ENCODE data around the gene MAGI2.

MAGI2 gene

GRCh38 chr7:78218876-78219275 is 1234.6 kb downstream of the MAGI2 start:
- H3K27me3 ChIP-seq (ENCODE audit: control insufficient read depth in 3 of 3, insufficient read depth in 3 of 3, low read depth in 1 of 3, low read length in 3 of 3): no peaks in the 10 kb centered on the region
- no peak overlapping the region for H2BK15ac ChIP-seq (ENCODE audit: low read length)
- no CpG with 5 or more reads among the region's 9 CpGs for WGBS, 2 donors (ENCODE audit: extremely low coverage in 2 of 2, insufficient read length in 2 of 2, insufficient replicate concordance in 1 of 2)

GRCh38 chr7:78218051-78218450 is 1235.4 kb downstream of the MAGI2 start:
- no peak overlapping the region for H2BK120ac ChIP-seq (ENCODE audit: low read depth, low read length)
- WGBS, 2 donors (ENCODE audit: extremely low coverage in 2 of 2, insufficient read length in 2 of 2, insufficient replicate concordance in 1 of 2): no CpG with 5 or more reads among the region's 1 CpG
- no peak overlapping the region for H3K4ac ChIP-seq (ENCODE audit: low read length)
- H4K8ac ChIP-seq (ENCODE audit: low read depth, low read length): no peak overlapping the region
- peaks cover 0 to 3% of the 10 kb centered on the region in 2 donors for H3K9me3 ChIP-seq (replicated peaks in 1 of 2; ENCODE audit: control insufficient read depth in 2 of 2, insufficient read depth in 1 of 2, low read depth in 1 of 2, low read length in 2 of 2)
- no peaks in the 10 kb centered on the region for H3K36me3 ChIP-seq (replicated peaks in 1 of 2; ENCODE audit: control insufficient read depth in 2 of 2, insufficient read depth in 2 of 2, low read length in 2 of 2)
- no peaks in the 10 kb centered on the region for H3K27me3 ChIP-seq (ENCODE audit: control insufficient read depth in 3 of 3, insufficient read depth in 3 of 3, low read depth in 1 of 3, low read length in 3 of 3)
- no peaks in the 10 kb centered on the region for H3K79me1 ChIP-seq (ENCODE audit: low read depth, low read length)
- no peak overlapping the region for H4K91ac ChIP-seq (ENCODE audit: low read depth, low read length, poor library complexity)
- no peak overlapping the region for H3K14ac ChIP-seq (ENCODE audit: low read length)
- no peak overlapping the region for H3K9ac ChIP-seq (ENCODE audit: low read depth, low read length, poor library complexity)
- no peak overlapping the region for H2BK15ac ChIP-seq (ENCODE audit: low read length)
- H2AFZ ChIP-seq (ENCODE audit: low read length): no peak overlapping the region
- no peak overlapping the region for H3K4me2 ChIP-seq (ENCODE audit: insufficient read depth, low read length, poor library complexity, severe bottlenecking)
- no peak overlapping the region for H2AK5ac ChIP-seq (ENCODE audit: low read depth, low read length)
- H2BK5ac ChIP-seq (ENCODE audit: low read length): no peak overlapping the region
- DNase-seq (ENCODE audit: low spot score): no peak
- no peak overlapping the region for H3K18ac ChIP-seq (ENCODE audit: low read length)
- no peak overlapping the region for H3K27ac ChIP-seq (replicated peaks; ENCODE audit: low read length)
- no peak overlapping the region for H3K23ac ChIP-seq (ENCODE audit: low read depth, low read length, poor library complexity)
- H2BK12ac ChIP-seq (ENCODE audit: low read length): no peak overlapping the region
- H3K4me1 ChIP-seq (ENCODE audit: control insufficient read depth in 2 of 2, insufficient read depth in 1 of 2, low read depth in 1 of 2, low read length in 2 of 2): no peaks in the 10 kb centered on the region
- H3K4me3 ChIP-seq (ENCODE audit: low read length in 2 of 2): no peak overlapping the region

More at GRCh38 chr7:78218876-78219275, 1234.6 kb downstream of the MAGI2 start:
- no peaks in the 10 kb centered on the region for H3K36me3 ChIP-seq (replicated peaks in 1 of 2; ENCODE audit: control insufficient read depth in 2 of 2, insufficient read depth in 2 of 2, low read length in 2 of 2)
- H2AK5ac ChIP-seq (ENCODE audit: low read depth, low read length): no peak overlapping the region
- H3K9ac ChIP-seq (ENCODE audit: low read depth, low read length, poor library complexity): no peak overlapping the region
- no peak overlapping the region for H2BK12ac ChIP-seq (ENCODE audit: low read length)
- H2AFZ ChIP-seq (ENCODE audit: low read length): no peak overlapping the region
- H3K9me3 ChIP-seq (replicated peaks in 1 of 2; ENCODE audit: control insufficient read depth in 2 of 2, insufficient read depth in 1 of 2, low read depth in 1 of 2, low read length in 2 of 2): peaks cover 0 to 3% of the 10 kb centered on the region in 2 donors
- no peak overlapping the region for H3K27ac ChIP-seq (replicated peaks; ENCODE audit: low read length)
- H2BK120ac ChIP-seq (ENCODE audit: low read depth, low read length): no peak overlapping the region
- no peak overlapping the region for H3K4ac ChIP-seq (ENCODE audit: low read length)
- no peak overlapping the region for H3K18ac ChIP-seq (ENCODE audit: low read length)
- no peak overlapping the region for H2BK5ac ChIP-seq (ENCODE audit: low read length)
- no peak overlapping the region for H4K91ac ChIP-seq (ENCODE audit: low read depth, low read length, poor library complexity)
- no peak overlapping the region for H3K4me3 ChIP-seq (ENCODE audit: low read length in 2 of 2)
- H3K14ac ChIP-seq (ENCODE audit: low read length): no peak overlapping the region
- H4K8ac ChIP-seq (ENCODE audit: low read depth, low read length): no peak overlapping the region
- no peaks in the 10 kb centered on the region for H3K79me1 ChIP-seq (ENCODE audit: low read depth, low read length)
- H3K4me2 ChIP-seq (ENCODE audit: insufficient read depth, low read length, poor library complexity, severe bottlenecking): no peak overlapping the region
- H3K23ac ChIP-seq (ENCODE audit: low read depth, low read length, poor library complexity): no peak overlapping the region
- H3K4me1 ChIP-seq (ENCODE audit: control insufficient read depth in 2 of 2, insufficient read depth in 1 of 2, low read depth in 1 of 2, low read length in 2 of 2): no peaks in the 10 kb centered on the region
- no peak for DNase-seq (ENCODE audit: low spot score)

DNA sequence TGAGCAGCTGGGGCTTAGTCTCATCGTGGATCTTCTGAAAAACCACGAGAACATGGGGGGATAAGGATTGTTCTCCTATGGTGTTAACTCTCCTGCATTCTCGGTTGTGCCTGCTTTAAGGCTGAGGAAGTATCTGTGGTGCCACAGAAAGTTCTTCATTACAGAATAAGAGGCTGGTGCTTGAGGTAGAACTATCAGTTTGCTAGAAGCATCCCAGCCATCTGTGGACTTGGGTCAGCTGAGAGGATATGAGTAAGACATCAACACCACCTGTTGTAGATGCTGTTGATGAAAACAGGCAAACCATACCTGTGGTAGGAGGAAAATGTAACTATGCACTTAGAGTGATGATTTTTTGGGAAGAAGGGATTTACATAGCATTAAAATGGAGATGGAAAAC is 1238.3 kb downstream of the MAGI2 start:
- peaks cover 0 to 2% of the 10 kb centered on the region in 2 donors for H3K9me3 ChIP-seq (replicated peaks in 1 of 2; ENCODE audit: control insufficient read depth in 2 of 2, insufficient read depth in 1 of 2, low read depth in 1 of 2, low read length in 2 of 2)
- no CpG with 5 or more reads among the region's 3 CpGs for WGBS, 2 donors (ENCODE audit: extremely low coverage in 2 of 2, insufficient read length in 2 of 2, insufficient replicate concordance in 1 of 2)
- no peak overlapping the region for H3K27ac ChIP-seq (replicated peaks; ENCODE audit: low read length)
- H2AK5ac ChIP-seq (ENCODE audit: low read depth, low read length): no peak overlapping the region
- no peaks in the 10 kb centered on the region for H3K4me1 ChIP-seq (ENCODE audit: control insufficient read depth in 2 of 2, insufficient read depth in 1 of 2, low read depth in 1 of 2, low read length in 2 of 2)
- no peak overlapping the region for H3K14ac ChIP-seq (ENCODE audit: low read length)
- no peak overlapping the region for H2BK15ac ChIP-seq (ENCODE audit: low read length)
- H4K91ac ChIP-seq (ENCODE audit: low read depth, low read length, poor library complexity): no peak overlapping the region
- H3K18ac ChIP-seq (ENCODE audit: low read length): no peak overlapping the region
- H3K4ac ChIP-seq (ENCODE audit: low read length): no peak overlapping the region
- no peak overlapping the region for H2BK12ac ChIP-seq (ENCODE audit: low read length)
- H3K4me3 ChIP-seq (ENCODE audit: low read length in 2 of 2): no peak overlapping the region
- no peaks in the 10 kb centered on the region for H3K36me3 ChIP-seq (replicated peaks in 1 of 2; ENCODE audit: control insufficient read depth in 2 of 2, insufficient read depth in 2 of 2, low read length in 2 of 2)
- H2BK120ac ChIP-seq (ENCODE audit: low read depth, low read length): no peak overlapping the region
- H3K23ac ChIP-seq (ENCODE audit: low read depth, low read length, poor library complexity): no peak overlapping the region
- no peaks in the 10 kb centered on the region for H3K79me1 ChIP-seq (ENCODE audit: low read depth, low read length)
- no peak overlapping the region for H2BK5ac ChIP-seq (ENCODE audit: low read length)
- DNase-seq (ENCODE audit: low spot score): no peak
- H4K8ac ChIP-seq (ENCODE audit: low read depth, low read length): no peak overlapping the region
- H2AFZ ChIP-seq (ENCODE audit: low read length): no peak overlapping the region
- H3K27me3 ChIP-seq (ENCODE audit: control insufficient read depth in 3 of 3, insufficient read depth in 3 of 3, low read depth in 1 of 3, low read length in 3 of 3): no peaks in the 10 kb centered on the region
- H3K9ac ChIP-seq (ENCODE audit: low read depth, low read length, poor library complexity): no peak overlapping the region
- H3K4me2 ChIP-seq (ENCODE audit: insufficient read depth, low read length, poor library complexity, severe bottlenecking): no peak overlapping the region

DNA sequence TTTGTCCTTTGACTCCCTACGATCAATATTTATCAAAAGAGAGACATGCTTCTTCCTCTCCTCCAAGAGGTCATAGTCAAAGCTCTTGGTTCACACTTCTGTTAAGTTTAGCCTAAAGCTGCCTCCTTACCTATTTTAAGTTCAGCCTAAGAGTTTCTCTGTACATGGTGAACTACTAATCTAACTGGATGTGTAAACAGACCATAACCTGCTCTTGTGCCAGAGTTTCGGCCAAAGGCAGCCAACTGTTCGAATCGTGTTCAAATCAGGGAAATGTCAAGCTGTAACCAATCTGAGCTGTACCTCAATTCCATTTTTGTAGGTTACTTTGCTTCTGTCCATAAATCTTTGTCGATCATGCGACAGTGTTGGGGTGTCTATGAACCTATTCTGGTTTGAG is 1240.1 kb downstream of the MAGI2 start:
- Histone ChIP-seq H3K9ac (ENCODE audit: low read depth, low read length, poor library complexity) (no peak overlapping the region), H4K91ac (ENCODE audit: low read depth, low read length, poor library complexity) (no peak overlapping the region), H2BK15ac (ENCODE audit: low read length) (no peak overlapping the region), H4K8ac (ENCODE audit: low read depth, low read length) (no peak overlapping the region), H3K79me1 (ENCODE audit: low read depth, low read length) (no peaks in the 10 kb centered on the region), H3K27ac (replicated peaks; ENCODE audit: low read length) (no peak overlapping the region), H2BK5ac (ENCODE audit: low read length) (no peak overlapping the region), H3K14ac (ENCODE audit: low read length) (no peak overlapping the region), H3K27me3 (ENCODE audit: control insufficient read depth in 3 of 3, insufficient read depth in 3 of 3, low read depth in 1 of 3, low read length in 3 of 3) (no peaks in the 10 kb centered on the region), H3K9me3 (replicated peaks in 1 of 2; ENCODE audit: control insufficient read depth in 2 of 2, insufficient read depth in 1 of 2, low read depth in 1 of 2, low read length in 2 of 2) (no peaks in the 10 kb centered on the region), H3K18ac (ENCODE audit: low read length) (no peak overlapping the region), H3K23ac (ENCODE audit: low read depth, low read length, poor library complexity) (no peak overlapping the region), H3K4me1 (ENCODE audit: control insufficient read depth in 2 of 2, insufficient read depth in 1 of 2, low read depth in 1 of 2, low read length in 2 of 2) (no peaks in the 10 kb centered on the region), H2AK5ac (ENCODE audit: low read depth, low read length) (no peak overlapping the region), H2BK12ac (ENCODE audit: low read length) (no peak overlapping the region), H3K4me3 (ENCODE audit: low read length in 2 of 2) (no peak overlapping the region), H2BK120ac (ENCODE audit: low read depth, low read length) (no peak overlapping the region), H3K36me3 (replicated peaks in 1 of 2; ENCODE audit: control insufficient read depth in 2 of 2, insufficient read depth in 2 of 2, low read length in 2 of 2) (no peaks in the 10 kb centered on the region), H3K4ac (ENCODE audit: low read length) (no peak overlapping the region), H2AFZ (ENCODE audit: low read length) (no peak overlapping the region), H3K4me2 (ENCODE audit: insufficient read depth, low read length, poor library complexity, severe bottlenecking) (no peak overlapping the region)
- DNase-seq (ENCODE audit: low spot score): no peak
- WGBS, 2 donors (ENCODE audit: extremely low coverage in 2 of 2, insufficient read length in 2 of 2, insufficient replicate concordance in 1 of 2): no CpG with 5 or more reads among the region's 6 CpGs

Data from neuronal stem cell (in vitro differentiated cells).